GM19099 (cell line): Measurements from ENCODE around the gene VEPH1.

Source experiments
- POLR2A ChIP-seq: IDR thresholded peaks from 3 replicates; pipeline ENCODE4 v1.6.1; 2011; ENCODE audit warnings: low read depth; ENCODE audit not compliant: insufficient read length; ENCODE audit errors: extremely low read depth

Gene VEPH1

GRCh38 chr3:157280354-157280753, 222.9 kb downstream of the VEPH1 start:
- no peak for TF ChIP-seq POLR2A

- no peak for TF ChIP-seq POLR2A
These were observed 224.0 kb downstream of the VEPH1 start for GRCh38 chr3:157279237-157279636.

- TF ChIP-seq POLR2A = no peak
These were observed 226.4 kb downstream of the VEPH1 start for GRCh38 chr3:157276801-157277200.

- TF ChIP-seq POLR2A = no peak
These were observed 227.4 kb downstream of the VEPH1 start for GRCh38 chr3:157275832-157276231.

- TF ChIP-seq POLR2A = no peak
These were observed 228.5 kb downstream of the VEPH1 start for GRCh38 chr3:157274644-157275137.

- TF ChIP-seq POLR2A = no peak
These were observed 231.8 kb downstream of the VEPH1 start for GRCh38 chr3:157271283-157271882.

GRCh38 chr3:157268026-157268425, 235.2 kb downstream of the VEPH1 start:
- TF ChIP-seq POLR2A = no peak

- TF ChIP-seq POLR2A = no peak
These were observed 237.3 kb downstream of the VEPH1 start for GRCh38 chr3:157265931-157266330.

GRCh38 chr3:157263027-157263426, 240.2 kb downstream of the VEPH1 start:
- no peak for TF ChIP-seq POLR2A

- TF ChIP-seq POLR2A = no peak
These were observed 242.2 kb downstream of the VEPH1 start for GRCh38 chr3:157261000-157261399.

GRCh38 chr3:157259825-157260224, 243.4 kb downstream of the VEPH1 start:
- TF ChIP-seq POLR2A = no peak

GRCh38 chr3:157257101-157257500, 246.1 kb downstream of the VEPH1 start:
- no peak for TF ChIP-seq POLR2A

- no peak for TF ChIP-seq POLR2A
These were observed 247.4 kb downstream of the VEPH1 start for GRCh38 chr3:157255797-157256196.

- TF ChIP-seq POLR2A = no peak
These were observed 251.5 kb downstream of the VEPH1 start for GRCh38 chr3:157251685-157252084.

GRCh38 chr3:157249606-157250005, 253.6 kb downstream of the VEPH1 start:
- TF ChIP-seq POLR2A = no peak

- no peak for TF ChIP-seq POLR2A
These were observed 254.4 kb downstream of the VEPH1 start for GRCh38 chr3:157248590-157249422.
